T-cell (primary cell): ENCODE data around the gene ZNF391. TPM values are rescaled to one million over a fixed set of nuclear protein-coding genes. Genes with fewer than 3 reads are reported as not detected.
A peak's percentile ranks its signal among the peaks of the same experiment; 100 is the strongest.
"Not testable (repeated sequence)": the region's sequence is repeated elsewhere in the genome, so short reads cannot be mapped to it uniquely, and the experiment has no call there.

Experiments
- ATAC-seq, 4 experiments: fragments of 200-7000 bp in 3 of 4; fragments of 150-1000 bp in 1 of 4; cut with Tn5 transposase; replicated peaks in 1 of 4; 1 replicate in 3 of 4; 2 replicates in 1 of 4; pipeline ENCODE4 v1.10.0; 2021; ENCODE audit warnings: moderate library complexity in 3 of 4, mild to moderate bottlenecking in 2 of 4, moderate number of reproducible peaks in 1 of 4
- CTCF ChIA-PET, 2 donors: fragments of 300-600 bp; sonication (Branson Sonifier 250); formaldehyde crosslinking; loops; one replicate each; lab custom pipeline; 2022; ENCODE audit warnings: antibody characterized with exemption in 2 of 2; lab: Charles Lee
- POLR2A ChIA-PET, 2 donors: fragments of 300-600 bp; sonication (Branson Sonifier 250); formaldehyde crosslinking; loops; one replicate each; lab custom pipeline; 2022; ENCODE audit warnings: antibody characterized with exemption in 2 of 2; lab: Charles Lee
- DNase-seq, 35 experiments: peaks; one replicate each; pipeline versions ENCODE4 v3.0.0 to v3.0.0-alpha.2; 2013 to 2023
- H3K27ac ChIP-seq: one replicate; pipeline ENCODE4 v1.5.1; 2013; ENCODE audit warnings: low read length
- H3K27me3 ChIP-seq, 2 experiments: replicated peaks in 1 of 2; 1 replicate in 1 of 2; 2 replicates in 1 of 2; pipeline versions ENCODE4 v1.6.1 to v1.7.0; 2013; ENCODE audit warnings: low read length in 1 of 2, mixed read lengths in 1 of 2; ENCODE audit not compliant: control insufficient read depth in 2 of 2, insufficient read depth in 2 of 2; ENCODE audit errors: extremely low read depth in 1 of 2
- H3K36me3 ChIP-seq, 2 donors: 1 replicate in 1 of 2; 2 replicates in 1 of 2; pipeline versions ENCODE4 v1.6.1 to v1.7.0; 2013; ENCODE audit warnings: low read length in 1 of 2; ENCODE audit not compliant: control insufficient read depth in 2 of 2, insufficient read depth in 1 of 2; ENCODE audit errors: extremely low read depth in 1 of 2
- H3K4me1 ChIP-seq, 2 experiments: 1 replicate in 1 of 2; 2 replicates in 1 of 2; pipeline versions ENCODE4 v1.6.1 to v1.7.0; 2013; ENCODE audit warnings: low read length in 2 of 2, mixed read lengths in 1 of 2; ENCODE audit not compliant: insufficient read depth in 2 of 2, control insufficient read depth in 1 of 2; ENCODE audit errors: extremely low read depth in 1 of 2
- H3K4me3 ChIP-seq, 2 donors: 1 replicate in 1 of 2; 2 replicates in 1 of 2; pipeline versions ENCODE4 v1.5.1 to v1.7.0; 2013; ENCODE audit warnings: mild to moderate bottlenecking in 2 of 2, low read length in 1 of 2, moderate library complexity in 1 of 2; ENCODE audit not compliant: control insufficient read depth in 1 of 2; ENCODE audit errors: extremely low read depth in 1 of 2
- H3K9me3 ChIP-seq: 2 replicates; pipeline ENCODE4 v1.7.0; 2013
- H3K27ac Mint-ChIP-seq, 2 donors: one replicate each; pipeline ENCODE4 v1.8.0; 2020 to 2021; ENCODE audit warnings: mild to moderate bottlenecking in 2 of 2, mixed read lengths in 2 of 2
- H3K27me3 Mint-ChIP-seq, 2 donors: one replicate each; pipeline ENCODE4 v1.8.0; 2021 to 2022; ENCODE audit warnings: mixed read lengths in 2 of 2
- H3K36me3 Mint-ChIP-seq: one replicate; pipeline ENCODE4 v1.8.0; 2021; ENCODE audit warnings: mixed read lengths
- H3K4me1 Mint-ChIP-seq, 3 donors: one replicate each; pipeline ENCODE4 v1.8.0; 2020 to 2022; ENCODE audit warnings: mixed read lengths in 3 of 3, mild to moderate bottlenecking in 1 of 3
- H3K4me3 Mint-ChIP-seq, 3 donors: one replicate each; pipeline ENCODE4 v1.8.0; 2020 to 2022; ENCODE audit warnings: mild to moderate bottlenecking in 3 of 3, mixed read lengths in 3 of 3, moderate library complexity in 3 of 3
- H3K9me3 Mint-ChIP-seq, 3 donors: one replicate each; pipeline ENCODE4 v1.8.0; 2020 to 2022; ENCODE audit warnings: mixed read lengths in 3 of 3
- WGBS: methylation state at CpG from one replicate; pipeline ENCODE4 v1.1.5; 2013; ENCODE audit warnings: missing lambda C conversion rate; ENCODE audit not compliant: insufficient coverage; 5-methylcytosine and 5-hydroxymethylcytosine counted together
- total RNA-seq, 35 experiments: library from RNA in 6 of 35; stranded (reverse) in 6 of 35; fragments of 120-200 nt in 1 of 35; gene quantifications; one replicate each; pipeline versions ENCODE4 v1.2.1 to v1.2.4 and lab custom pipeline; 2013 to 2026

ZNF391 gene
- total RNA-seq, 5 donors from 2014 or later (not counting 1 experiment from before 2014, with no cell fraction given), result 2.0 to 4.5 (median 4.2) TPM

DNA sequence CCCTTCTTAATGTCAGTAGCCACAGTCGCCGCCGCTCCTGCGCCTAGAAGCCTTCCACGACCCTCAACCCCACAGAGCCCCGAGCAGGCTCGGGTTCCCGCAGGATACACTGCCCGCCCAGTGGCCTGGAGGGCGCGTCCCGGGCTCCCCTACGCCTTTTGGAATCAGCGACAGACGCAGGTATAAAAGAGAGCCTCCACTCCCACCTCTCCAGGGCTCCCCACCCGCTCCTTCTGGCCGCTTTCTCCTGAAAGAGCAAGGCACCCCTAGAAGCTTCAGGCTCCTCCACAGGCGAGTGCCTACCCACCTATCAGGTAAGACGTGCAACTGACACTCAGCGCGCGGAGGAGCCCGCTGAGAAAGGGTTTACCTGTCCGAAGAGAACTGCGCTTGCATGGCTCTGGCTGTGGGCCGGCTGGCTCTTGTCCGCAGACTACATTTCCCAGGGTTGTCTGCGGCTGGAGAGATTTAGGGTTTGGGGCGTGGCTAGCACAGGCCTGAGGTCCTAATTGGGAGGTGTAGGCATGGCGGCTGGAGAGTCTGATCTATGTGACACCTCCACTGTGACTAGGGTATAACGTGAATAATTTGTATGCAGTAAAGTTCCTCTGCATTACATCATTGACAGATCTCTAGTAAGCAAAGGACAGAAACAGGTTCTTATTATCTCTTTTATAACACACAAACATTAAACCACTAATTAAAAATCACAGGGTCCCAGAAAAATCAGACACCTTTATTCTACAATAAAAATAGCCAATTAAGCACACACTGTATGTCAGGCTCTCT, 13.5 kb upstream of the ZNF391 start:
- ChIA-PET CTCF (interaction anchor here in 1 of 2 donors (0.6 kb wide), 1 partner anchor 1969 kb away, joined by 3 read pairs; no protein-coding TSS in a partner anchor), POLR2A (no interaction called here)

GRCh38 chr6:27375613-27376079, 12.9 kb upstream of the ZNF391 start:
- Mint-ChIP-seq H3K9me3 (no peaks in the 10 kb centered on the region), H3K27me3 (peaks cover 2 to 10% of the 10 kb centered on the region in 2 donors), H3K27ac (peak overlapping the region; percentile 77 to 91), H3K4me1 (peaks cover 21 to 30% (median 28%) of the 10 kb centered on the region in 3 donors), H3K4me3 (peak overlapping the region; percentile 88 to 96 (median 89)), H3K36me3 (no peaks in the 10 kb centered on the region)
- DNase-seq (peak in 1 of 35 experiments; percentile 23), ATAC-seq (peak in 1 of 4 experiments; percentile 23)
- Histone ChIP-seq H3K36me3 (no peaks in the 10 kb centered on the region), H3K27me3 (peaks cover 0 to 17% of the 10 kb centered on the region in 2 experiments), H3K9me3 (no peaks in the 10 kb centered on the region), H3K27ac (peak overlapping the region; percentile 56), H3K4me3 (peak overlapping the region in 1 of 2 donors; percentile 73), H3K4me1 (peaks cover 6 to 13% of the 10 kb centered on the region in 2 experiments)
- POLR2A ChIA-PET, result no interaction called here
- WGBS, result no CpG with 5 or more reads among the region's 7 CpGs
- CTCF ChIA-PET, result interaction anchor here in 1 of 2 donors (0.6 kb wide), 1 partner anchor 1969 kb away, joined by 3 read pairs; no protein-coding TSS in a partner anchor

More for the DNA sequence above, 13.5 kb upstream of the ZNF391 start:
- peak; percentile 98 to 100 (median 100) for ATAC-seq
- peak overlapping the region; percentile 56 for H3K27ac ChIP-seq
- peaks cover 0 to 13% of the 10 kb centered on the region in 2 experiments for H3K27me3 ChIP-seq
- 3% methylated on average over 26 of the region's 31 CpGs for WGBS
- Mint-ChIP-seq H3K4me3 (peak overlapping the region; percentile 88 to 96 (median 89)), H3K27ac (peak overlapping the region; percentile 77 to 91), H3K36me3 (no peaks in the 10 kb centered on the region), H3K27me3 (peaks cover 2 to 5% of the 10 kb centered on the region in 2 donors), H3K4me1 (peaks cover 21 to 30% (median 28%) of the 10 kb centered on the region in 3 donors), H3K9me3 (no peaks in the 10 kb centered on the region)
- no peaks in the 10 kb centered on the region for H3K36me3 ChIP-seq
- peak; percentile 38 to 77 (median 55) for DNase-seq
- peak overlapping the region; percentile 73 to 80 for H3K4me3 ChIP-seq
- H3K9me3 ChIP-seq, result no peaks in the 10 kb centered on the region
- peaks cover 6 to 13% of the 10 kb centered on the region in 2 experiments for H3K4me1 ChIP-seq

DNA sequence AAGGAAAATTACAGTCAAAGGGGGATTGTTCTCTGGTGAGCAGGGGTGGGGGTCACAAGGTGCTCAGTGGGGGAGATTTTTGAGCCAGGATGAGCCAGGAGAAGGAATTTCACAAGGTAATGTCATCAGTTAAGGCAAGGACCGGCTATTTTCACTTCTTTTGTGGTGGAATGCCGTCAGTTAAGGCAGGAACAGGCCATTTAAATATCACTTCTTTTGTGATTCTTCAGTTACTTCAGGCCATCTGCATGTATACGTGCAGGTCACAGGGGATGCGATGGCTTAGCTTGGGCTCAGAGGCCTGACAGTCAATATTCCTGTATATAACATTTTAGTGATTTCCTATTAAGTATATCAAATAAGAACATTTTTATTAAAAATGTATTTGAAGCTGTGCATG, 10.2 kb upstream of the ZNF391 start:
- POLR2A ChIA-PET, DNase-seq, H3K36me3 ChIP-seq, H3K27ac ChIP-seq, ATAC-seq, H3K9me3 ChIP-seq, CTCF ChIA-PET, H3K27ac Mint-ChIP-seq, H3K36me3 Mint-ChIP-seq, H3K4me3 Mint-ChIP-seq, H3K4me3 ChIP-seq: not testable (repeated sequence)
- peaks cover 2 to 11% (median 4%) of the 10 kb centered on the region in 3 donors for H3K9me3 Mint-ChIP-seq
- peaks cover 12 to 13% of the 10 kb centered on the region in 2 donors for H3K27me3 Mint-ChIP-seq
- Histone ChIP-seq H3K4me1 (peaks cover 6 to 13% of the 10 kb centered on the region in 2 experiments), H3K27me3 (peaks cover 0 to 20% of the 10 kb centered on the region in 2 experiments)
- H3K4me1 Mint-ChIP-seq, result peaks cover 21 to 28% (median 24%) of the 10 kb centered on the region in 3 donors
- WGBS, result 94% methylated on average over 2 of the region's 4 CpGs

DNA sequence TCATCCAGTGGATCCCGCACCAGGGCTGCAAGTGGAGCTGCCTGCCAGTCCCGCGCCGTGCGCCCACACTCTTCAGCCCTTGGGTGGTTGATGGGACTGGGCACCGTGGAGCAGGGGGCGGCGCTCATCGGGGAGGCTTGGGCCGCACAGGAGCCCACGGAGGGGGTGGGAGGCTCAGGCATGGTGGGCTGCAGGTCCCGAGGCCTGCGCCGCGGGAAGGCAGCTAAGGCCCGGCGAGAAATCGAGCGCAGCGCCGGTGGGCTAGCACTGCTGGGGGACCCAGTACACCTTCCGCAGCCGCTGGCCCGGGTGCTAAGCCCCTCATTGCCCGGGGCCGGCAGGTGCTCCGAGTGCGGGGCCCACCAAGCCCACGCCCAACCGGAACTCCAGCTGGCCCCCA, 7.6 kb upstream of the ZNF391 start:
- DNase-seq, H3K4me3 ChIP-seq, ATAC-seq, H3K4me1 Mint-ChIP-seq, H3K9me3 ChIP-seq, H3K4me3 Mint-ChIP-seq, H3K27ac ChIP-seq, H3K36me3 ChIP-seq, H3K4me1 ChIP-seq, H3K27ac Mint-ChIP-seq, H3K36me3 Mint-ChIP-seq: not testable (repeated sequence)
- Mint-ChIP-seq H3K9me3 (peaks cover 4 to 13% (median 5%) of the 10 kb centered on the region in 3 donors), H3K27me3 (peaks cover 13 to 14% of the 10 kb centered on the region in 2 donors)
- WGBS, result 93% methylated on average over 8 of the region's 30 CpGs
- H3K27me3 ChIP-seq, result peaks cover 0 to 11% of the 10 kb centered on the region in 2 experiments
- ChIA-PET POLR2A (interaction anchor here in 1 of 2 donors (0.7 kb wide), 1 partner anchor 47 kb away, joined by 3 read pairs; no protein-coding TSS in a partner anchor), CTCF (interaction anchor here in 1 of 2 donors (0.6 to 0.7 kb wide), 2 partner anchors 27 to 484 kb away, joined by 3 to 7 read pairs; a partner anchor contains a TSS)

DNA sequence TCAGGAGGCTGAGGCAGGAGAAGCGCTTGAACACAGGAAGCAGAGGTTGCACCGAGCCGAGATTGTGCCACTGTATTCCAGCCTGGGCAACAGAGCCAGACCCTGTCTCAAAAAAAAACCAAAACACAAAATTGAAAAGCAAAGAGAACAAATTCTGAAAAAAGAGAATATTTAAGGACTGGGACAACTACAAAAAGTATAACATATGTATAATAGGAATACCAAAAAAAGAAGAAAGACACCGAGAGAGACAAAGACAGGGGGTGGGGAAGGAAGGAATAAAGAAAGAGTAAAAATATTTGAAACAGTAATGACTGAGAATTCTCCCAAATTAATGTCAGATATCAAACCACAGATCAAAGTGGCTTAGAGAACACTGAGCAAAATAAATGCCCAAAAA, 5.5 kb upstream of the ZNF391 start:
- Histone ChIP-seq H3K36me3 (no peaks in the 10 kb centered on the region), H3K4me3 (no peak overlapping the region), H3K4me1 (peaks cover 0 to under 1% of the 10 kb centered on the region in 2 experiments), H3K27ac (no peak overlapping the region), H3K9me3 (no peaks in the 10 kb centered on the region), H3K27me3 (peaks cover 0 to 11% of the 10 kb centered on the region in 2 experiments)
- ATAC-seq (no peak), DNase-seq (no peak)
- WGBS, result 68% methylated on average over 3 of the region's 4 CpGs
- H3K27me3 Mint-ChIP-seq, result peaks cover 9 to 14% of the 10 kb centered on the region in 2 donors
- ChIA-PET POLR2A (no interaction called here), CTCF (no interaction called here)
- peaks cover 4 to 13% (median 5%) of the 10 kb centered on the region in 3 donors for H3K9me3 Mint-ChIP-seq
- peaks cover 6% of the 10 kb centered on the region for H3K36me3 Mint-ChIP-seq
- H3K4me1 Mint-ChIP-seq, result peaks cover 0 to 2% (median under 1%) of the 10 kb centered on the region in 3 donors
- H3K4me3 Mint-ChIP-seq, result no peak overlapping the region
- no peak overlapping the region for H3K27ac Mint-ChIP-seq

GRCh38 chr6:27383481-27383880, 5.1 kb upstream of the ZNF391 start:
- Histone ChIP-seq H3K27me3 (peaks cover 0 to 11% of the 10 kb centered on the region in 2 experiments), H3K27ac (no peak overlapping the region), H3K4me1 (peaks cover 0 to 6% of the 10 kb centered on the region in 2 experiments), H3K4me3 (no peak overlapping the region), H3K9me3 (no peaks in the 10 kb centered on the region), H3K36me3 (no peaks in the 10 kb centered on the region)
- Mint-ChIP-seq H3K4me1 (peaks cover 4 to 7% (median 5%) of the 10 kb centered on the region in 3 donors), H3K9me3 (peaks cover 4 to 13% (median 5%) of the 10 kb centered on the region in 3 donors), H3K27ac (no peak overlapping the region), H3K4me3 (no peak overlapping the region), H3K36me3 (peaks cover 6% of the 10 kb centered on the region), H3K27me3 (peaks cover 9 to 12% of the 10 kb centered on the region in 2 donors)
- ChIA-PET POLR2A (no interaction called here), CTCF (no interaction called here)
- DNase-seq (no peak), ATAC-seq (no peak)
- no CpG with 5 or more reads among the region's 1 CpG for WGBS
